NCI-H748 (cell line): ENCODE measurements around the gene DEXI.
A peak's percentile ranks its signal among the peaks of the same experiment; 100 is the strongest.
"Not testable (repeated sequence)": the region's sequence is repeated elsewhere in the genome, so short reads cannot be mapped to it uniquely, and the experiment has no call there.

Experiments
- DNase-seq: peaks from one replicate; lab custom pipeline; 2025; ENCODE audit not compliant: unreplicated experiment; lab: John Stamatoyannopoulos, UW

The DEXI gene

DNA sequence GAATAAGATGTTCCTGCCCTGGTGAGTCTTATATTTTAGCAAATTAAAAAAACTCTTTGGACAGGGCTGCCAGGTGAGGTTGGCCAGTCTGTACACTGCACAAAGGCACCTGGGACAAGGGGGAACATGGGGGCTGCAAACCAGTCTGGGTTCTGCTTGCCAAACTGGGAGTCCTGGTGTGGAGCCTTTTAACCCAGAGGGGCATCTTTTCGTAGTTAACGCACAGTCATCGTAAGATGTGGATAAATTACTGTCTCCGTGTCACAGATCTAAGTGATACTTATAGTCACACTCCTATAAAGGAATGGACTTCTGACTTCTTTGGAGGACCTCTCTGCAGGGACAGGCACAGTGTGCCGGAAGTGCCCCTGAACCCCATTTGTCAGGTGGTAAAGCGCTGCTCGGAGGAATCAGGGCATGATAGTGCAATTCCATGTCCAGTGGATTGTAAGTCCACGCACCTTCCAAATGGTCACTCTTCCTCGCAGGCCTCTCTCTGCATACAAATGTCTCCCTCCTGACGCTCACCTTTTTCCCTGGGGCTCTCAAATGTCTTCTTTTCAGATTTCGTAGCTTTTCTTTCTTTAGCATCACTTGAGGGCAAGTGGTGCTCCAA is 14.7 kb downstream of the DEXI start:
- no peak for DNase-seq

DNA sequence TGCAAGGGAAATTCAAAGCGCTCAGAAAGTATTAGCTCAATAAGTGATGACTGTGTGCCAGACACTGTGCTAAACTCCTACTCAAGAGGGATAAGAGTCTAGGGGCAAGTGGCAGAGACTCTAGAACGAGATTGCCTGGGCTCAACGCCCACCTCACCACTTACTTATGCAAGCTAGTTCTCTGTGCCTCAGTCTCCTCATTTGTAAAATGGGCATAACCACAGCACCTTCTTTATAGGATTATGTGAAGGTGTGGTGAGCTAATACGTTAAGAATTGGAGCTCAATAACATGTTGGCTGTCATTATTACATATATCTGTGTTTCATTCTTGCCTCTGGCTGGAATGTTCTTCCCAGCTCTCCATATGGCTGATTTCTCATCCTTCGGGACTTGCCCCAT is 15.4 kb downstream of the DEXI start:
- DNase-seq, result no peak

DNA sequence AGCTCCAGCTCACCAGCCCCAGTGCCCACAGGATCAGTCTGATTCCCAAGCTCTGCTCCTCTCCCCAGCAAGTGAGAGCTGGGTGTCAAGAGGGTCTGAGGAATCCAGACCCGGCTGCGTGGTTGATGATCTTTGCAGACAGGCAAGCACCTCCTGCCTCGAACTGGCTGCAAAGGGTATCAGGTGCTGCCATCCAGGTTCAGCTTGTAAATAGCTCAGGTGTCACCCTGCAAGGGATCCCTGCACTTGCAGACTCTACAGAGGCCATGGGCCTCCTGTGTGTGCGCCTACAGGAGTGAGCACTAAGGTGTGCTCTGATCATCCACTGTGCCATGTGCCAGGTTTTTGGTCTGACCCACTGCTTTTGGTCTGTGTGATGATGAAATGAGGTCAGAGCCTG is 16.2 kb downstream of the DEXI start:
- DNase-seq, result no peak

- DNase-seq, result not testable (repeated sequence)
These were observed 17.0 kb downstream of the DEXI start for GRCh38 chr16:10925285-10925684.

- DNase-seq, result no peak
These were observed 18.5 kb downstream of the DEXI start for GRCh38 chr16:10923650-10924214.

DNA sequence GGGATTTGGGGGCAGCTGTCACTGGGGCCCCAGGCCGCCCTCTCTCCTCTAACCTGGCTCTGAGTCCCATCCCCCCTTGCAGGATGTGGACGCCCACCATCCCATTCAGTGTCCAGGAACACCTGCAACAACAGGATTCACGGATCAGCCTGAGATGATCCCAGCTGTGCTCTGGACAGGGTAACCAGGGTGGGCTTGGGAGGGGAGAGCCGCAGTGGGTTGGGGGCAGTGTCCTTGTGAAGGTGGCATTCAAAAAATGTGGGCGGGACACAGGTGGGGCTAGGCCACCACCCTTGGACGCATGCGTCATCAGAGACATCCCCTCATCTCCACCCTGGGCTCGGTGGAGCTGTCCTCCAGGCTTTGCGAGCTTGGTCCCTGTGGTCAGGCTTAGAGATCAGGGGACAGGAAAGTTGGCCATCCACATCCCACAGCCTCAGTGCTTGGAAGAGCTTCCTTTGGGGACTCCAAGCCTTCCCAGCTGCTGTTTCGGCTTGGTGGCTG is 19.1 kb downstream of the DEXI start:
- no peak for DNase-seq

DNA sequence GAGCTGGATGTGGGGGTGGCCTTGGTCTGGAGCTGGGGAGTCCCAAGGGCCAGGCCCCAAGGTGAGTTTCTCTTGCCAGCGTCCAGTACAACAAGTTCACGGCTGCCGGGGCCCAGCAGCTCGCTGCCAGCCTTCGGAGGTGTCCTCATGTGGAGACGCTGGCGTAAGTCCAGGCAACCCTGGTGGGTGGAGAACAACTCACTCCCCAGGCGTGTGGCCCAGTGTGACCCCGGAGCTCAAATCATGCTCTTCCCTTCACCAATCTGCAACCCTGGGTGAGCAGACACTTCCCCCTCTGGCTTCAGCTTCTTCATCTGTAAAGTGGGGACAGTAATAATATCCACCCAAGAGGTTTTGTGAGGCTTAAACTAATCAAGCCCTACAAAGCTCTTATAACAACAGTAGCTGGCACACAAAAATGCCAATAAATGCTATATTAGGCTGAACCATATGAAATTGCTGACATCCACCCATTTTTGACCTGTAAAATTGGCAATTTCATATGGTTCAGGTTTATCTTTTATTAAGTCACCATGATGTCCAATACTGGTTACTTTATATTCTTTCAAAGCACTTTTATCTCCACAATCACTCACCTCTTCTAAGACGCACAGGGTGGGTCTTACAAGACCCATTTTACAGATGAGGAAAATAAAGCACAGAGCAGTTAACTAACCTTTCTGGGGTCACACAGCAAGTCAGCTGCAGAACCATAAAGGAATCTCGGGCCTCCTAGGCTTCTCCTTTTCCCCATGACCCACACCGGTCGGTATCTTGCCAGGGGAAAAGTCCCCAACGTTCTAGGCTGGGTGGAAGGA is 19.7 kb downstream of the DEXI start:
- DNase-seq, result no peak

DNA sequence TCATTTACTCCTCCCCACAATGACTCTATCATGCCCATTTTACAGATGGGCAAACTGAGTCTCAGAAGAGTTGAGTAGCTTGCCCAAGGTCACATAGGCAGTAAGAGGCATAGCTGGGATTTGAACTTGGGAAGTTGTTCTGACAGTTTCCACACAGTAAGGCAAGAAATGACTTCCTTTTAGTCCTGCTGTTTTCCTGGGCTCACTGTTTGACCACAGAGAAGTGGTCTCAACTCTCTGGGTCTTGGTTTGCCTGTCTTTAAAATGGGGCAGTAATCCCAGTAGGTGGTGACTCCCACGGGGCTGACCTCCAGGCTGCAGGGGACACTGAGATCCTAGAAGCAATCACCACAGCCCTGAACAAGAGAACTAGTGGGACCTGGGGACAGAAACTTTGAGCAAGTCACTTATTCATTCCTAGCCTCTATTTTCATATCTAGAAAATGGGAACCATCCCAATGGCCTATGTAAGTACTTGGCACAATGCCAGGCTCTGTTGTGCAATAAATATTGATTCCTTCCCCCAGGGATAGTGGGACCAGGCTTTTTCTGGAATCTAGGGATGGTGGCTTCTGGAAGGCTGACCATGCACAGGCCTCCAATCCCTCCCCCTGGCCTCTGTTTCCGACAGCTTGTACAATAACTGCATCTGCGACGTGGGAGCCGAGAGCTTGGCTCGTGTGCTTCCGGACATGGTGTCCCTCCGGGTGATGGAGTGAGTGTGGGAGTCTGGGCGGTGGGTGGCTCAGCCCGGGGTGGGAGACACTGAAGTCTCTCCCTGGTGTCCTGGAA is 20.5 kb downstream of the DEXI start:
- DNase-seq, result no peak

- no peak for DNase-seq
These were observed 21.4 kb downstream of the DEXI start for GRCh38 chr16:10920726-10921427.

DNA sequence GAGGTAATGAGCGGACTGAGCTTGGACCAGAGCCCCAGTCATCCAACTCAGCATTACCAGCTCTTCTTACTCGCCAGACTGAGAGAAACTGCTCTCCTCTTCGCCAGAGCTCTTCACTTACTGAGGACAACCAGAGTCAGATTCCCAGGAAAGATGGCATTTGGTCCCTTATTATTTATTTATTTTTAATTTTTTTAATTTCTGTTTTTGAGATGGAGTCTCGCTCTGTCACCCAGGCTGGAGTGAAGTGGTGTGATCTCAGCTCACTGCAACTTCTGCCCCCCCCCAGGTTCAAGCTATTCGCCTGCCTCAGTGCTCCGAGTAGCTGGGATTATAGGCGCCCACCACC is 23.3 kb downstream of the DEXI start:
- DNase-seq, result no peak

- DNase-seq, result peak; percentile 75
These were observed 23.8 kb downstream of the DEXI start for GRCh38 chr16:10918294-10919002.

- DNase-seq, result no peak
These were observed 25.7 kb downstream of the DEXI start for GRCh38 chr16:10916534-10916933.

- no peak for DNase-seq
These were observed 31.0 kb downstream of the DEXI start for GRCh38 chr16:10911267-10911666.

- no peak for DNase-seq
These were observed 34.6 kb downstream of the DEXI start for GRCh38 chr16:10907757-10908045.

DNA sequence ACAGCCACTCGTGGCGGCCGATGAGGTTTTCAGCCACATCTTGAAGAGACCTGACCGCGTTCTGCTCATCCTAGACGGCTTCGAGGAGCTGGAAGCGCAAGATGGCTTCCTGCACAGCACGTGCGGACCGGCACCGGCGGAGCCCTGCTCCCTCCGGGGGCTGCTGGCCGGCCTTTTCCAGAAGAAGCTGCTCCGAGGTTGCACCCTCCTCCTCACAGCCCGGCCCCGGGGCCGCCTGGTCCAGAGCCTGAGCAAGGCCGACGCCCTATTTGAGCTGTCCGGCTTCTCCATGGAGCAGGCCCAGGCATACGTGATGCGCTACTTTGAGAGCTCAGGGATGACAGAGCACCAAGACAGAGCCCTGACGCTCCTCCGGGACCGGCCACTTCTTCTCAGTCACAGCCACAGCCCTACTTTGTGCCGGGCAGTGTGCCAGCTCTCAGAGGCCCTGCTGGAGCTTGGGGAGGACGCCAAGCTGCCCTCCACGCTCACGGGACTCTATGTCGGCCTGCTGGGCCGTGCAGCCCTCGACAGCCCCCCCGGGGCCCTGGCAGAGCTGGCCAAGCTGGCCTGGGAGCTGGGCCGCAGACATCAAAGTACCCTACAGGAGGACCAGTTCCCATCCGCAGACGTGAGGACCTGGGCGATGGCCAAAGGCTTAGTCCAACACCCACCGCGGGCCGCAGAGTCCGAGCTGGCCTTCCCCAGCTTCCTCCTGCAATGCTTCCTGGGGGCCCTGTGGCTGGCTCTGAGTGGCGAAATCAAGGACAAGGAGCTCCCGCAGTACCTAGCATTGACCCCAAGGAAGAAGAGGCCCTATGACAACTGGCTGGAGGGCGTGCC is 35.1 kb downstream of the DEXI start:
- no peak for DNase-seq

DNA sequence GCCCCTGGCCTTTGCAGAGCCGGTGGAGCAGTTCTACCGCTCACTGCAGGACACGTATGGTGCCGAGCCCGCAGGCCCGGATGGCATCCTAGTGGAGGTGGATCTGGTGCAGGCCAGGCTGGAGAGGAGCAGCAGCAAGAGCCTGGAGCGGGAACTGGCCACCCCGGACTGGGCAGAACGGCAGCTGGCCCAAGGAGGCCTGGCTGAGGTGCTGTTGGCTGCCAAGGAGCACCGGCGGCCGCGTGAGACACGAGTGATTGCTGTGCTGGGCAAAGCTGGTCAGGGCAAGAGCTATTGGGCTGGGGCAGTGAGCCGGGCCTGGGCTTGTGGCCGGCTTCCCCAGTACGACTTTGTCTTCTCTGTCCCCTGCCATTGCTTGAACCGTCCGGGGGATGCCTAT is 35.8 kb downstream of the DEXI start:
- no peak for DNase-seq

DNA sequence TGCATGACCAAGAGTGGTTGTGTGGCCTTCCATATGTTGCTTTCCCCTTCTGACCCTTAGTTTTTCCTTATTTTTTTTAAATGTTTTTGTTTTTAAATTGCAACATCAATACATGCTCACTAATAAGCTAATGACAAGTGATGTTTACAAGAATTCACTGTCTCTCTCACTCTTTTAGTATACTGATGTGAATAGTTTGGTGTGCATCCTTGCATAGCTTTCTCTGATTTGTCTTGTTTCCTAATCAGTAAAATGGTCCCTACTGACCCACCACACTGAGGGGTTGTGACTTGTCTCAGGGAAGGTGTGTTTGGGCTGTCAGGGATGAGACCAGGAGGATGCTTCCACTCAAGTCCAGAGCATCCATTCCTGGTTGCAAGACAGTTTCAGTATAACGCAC is 39.3 kb downstream of the DEXI start:
- no peak for DNase-seq

DNA sequence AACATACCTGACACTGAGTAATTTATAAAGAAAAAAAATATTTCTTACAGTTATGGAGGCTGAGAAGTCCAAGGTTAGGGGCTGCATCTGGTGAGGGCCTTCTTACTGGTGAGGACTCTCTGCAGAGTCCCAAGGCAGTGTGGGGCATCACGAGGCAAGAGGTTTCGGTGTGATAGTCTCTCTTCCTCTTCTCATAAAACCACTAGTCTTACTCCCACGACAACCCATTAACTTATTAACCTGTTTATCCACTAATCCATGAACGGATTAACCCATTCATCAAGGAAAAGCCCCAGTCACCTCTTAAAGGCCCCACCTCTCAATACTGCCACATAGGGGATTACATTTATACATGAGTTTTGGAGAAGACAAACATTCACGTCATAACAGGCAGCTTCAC is 45.1 kb downstream of the DEXI start:
- DNase-seq, result no peak

- DNase-seq, result no peak
These were observed 45.5 kb downstream of the DEXI start for GRCh38 chr16:10896723-10897122.

DNA sequence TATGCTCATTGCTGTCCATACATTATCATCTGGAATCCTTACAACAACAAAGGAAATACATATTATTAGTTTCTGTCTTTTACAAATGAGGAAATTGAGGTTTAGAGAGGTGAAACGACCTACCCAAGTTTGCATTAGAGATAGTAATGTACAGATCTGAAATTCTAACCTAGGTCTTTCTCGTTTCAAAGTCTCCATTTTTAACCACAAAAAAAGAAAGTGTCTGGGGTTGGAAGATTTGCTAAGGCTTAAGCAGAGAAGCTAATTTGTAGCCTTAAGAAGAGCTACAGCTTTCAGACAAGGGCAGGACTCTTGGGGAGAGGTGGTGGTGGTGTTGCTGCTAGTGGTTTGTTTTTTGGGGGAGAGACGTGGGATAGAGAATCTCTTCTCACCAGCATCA is 46.1 kb downstream of the DEXI start:
- DNase-seq, result no peak
